Limb (tissue), 2 donors: Measurements from ENCODE around the gene PLPPR4.

ENCODE experiments used
- DNase-seq, 2 donors: peaks; one replicate each; pipeline ENCODE4 v3.0.0-alpha.2; 2016; ENCODE audit errors: extremely low spot score in 2 of 2

The PLPPR4 gene

DNA sequence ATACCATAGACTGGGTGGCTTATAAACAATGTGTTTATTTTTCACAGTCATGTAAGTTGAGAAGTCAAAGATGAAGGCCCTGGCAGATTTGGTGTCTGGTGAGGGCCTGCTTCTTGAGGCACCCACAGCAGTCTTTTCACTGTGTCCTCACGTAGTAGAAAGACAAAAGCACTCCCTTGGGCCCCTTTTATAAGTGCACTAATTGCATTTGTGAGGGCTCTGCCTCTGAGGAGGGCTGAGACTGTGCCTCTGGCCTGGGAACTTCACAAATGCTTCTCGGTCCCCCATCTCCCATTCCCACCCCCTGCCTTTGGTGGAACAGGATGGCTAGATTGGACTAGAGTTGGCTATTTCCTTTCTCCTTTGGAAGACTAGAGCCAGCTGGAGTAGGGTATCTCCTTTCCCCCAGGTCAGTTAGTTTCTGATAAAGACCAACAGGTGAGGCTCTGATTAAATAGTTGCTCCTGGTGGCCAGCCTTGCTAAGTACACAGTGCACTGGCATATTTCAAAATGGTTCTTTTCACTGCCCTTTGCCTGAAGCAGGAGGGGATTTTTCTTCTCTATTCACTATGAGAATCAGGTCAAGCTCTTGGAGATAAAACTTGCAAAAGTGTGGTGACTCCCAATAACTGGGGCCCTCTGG is 82.9 kb downstream of the PLPPR4 start:
- no peak for DNase-seq

- peak; percentile 35 to 42 for DNase-seq
Observed at GRCh38 chr1:99348397-99349132, 84.3 kb downstream of the PLPPR4 start.

GRCh38 chr1:99352821-99353220 is 88.5 kb downstream of the PLPPR4 start:
- peak in 1 of 2 donors; percentile 17 for DNase-seq

DNA sequence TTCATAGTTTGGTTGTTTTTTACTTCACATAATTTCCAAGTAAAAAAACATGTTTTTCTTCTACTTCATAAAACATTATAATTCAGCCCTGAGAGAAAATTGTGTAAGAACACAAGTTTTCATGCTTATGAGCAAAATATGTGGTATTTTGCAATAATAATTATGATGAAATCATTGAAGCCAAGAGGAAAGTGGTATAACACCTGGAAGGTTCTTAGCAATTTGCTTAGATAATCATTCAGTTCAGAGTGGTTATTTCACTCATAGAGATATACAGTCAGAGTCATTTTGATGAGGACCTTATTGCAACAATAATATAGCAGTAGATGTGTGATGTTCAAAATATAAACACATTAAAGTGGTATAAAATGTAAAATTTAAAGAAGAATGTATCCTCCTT is 94.5 kb downstream of the PLPPR4 start:
- DNase-seq: no peak
